ENCODE measurements around the gene ECD.

The ECD gene

DNA sequence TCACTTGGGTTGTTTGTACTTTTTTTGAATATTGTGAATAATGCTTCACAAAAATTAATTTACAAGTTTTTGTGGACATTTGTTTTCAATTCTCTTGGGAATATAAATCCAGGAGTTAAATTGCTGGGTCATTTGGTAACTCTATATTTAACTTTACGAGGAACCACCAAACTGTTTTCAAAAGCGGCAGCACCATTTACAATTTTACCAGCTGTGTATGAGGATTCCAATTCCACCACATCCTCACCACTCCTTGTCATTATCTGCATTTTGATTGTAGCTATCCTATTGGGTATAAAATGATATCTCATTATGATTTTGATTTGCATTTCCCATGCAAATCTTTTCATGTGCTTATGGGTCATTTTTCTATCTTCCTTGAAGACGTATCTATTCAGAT is 61.5 kb downstream of the ECD start:
- Histone ChIP-seq H3K4me2 (ENCODE audit: insufficient read depth, low read length) (no peak overlapping the region), H3K9ac (ENCODE audit: low read depth, low read length) (no peak overlapping the region), H2AFZ (ENCODE audit: low read depth, low read length) (no peak overlapping the region), H3K27ac (ENCODE audit: low read length) (no peak overlapping the region), H3K27me3 (ENCODE audit: insufficient read depth, low read length, poor library complexity) (no peaks in the 10 kb centered on the region), H4K20me1 (ENCODE audit: insufficient read depth, low read length) (no peaks in the 10 kb centered on the region), H3K9me3 (ENCODE audit: insufficient read depth, low read length, severe bottlenecking) (no peaks in the 10 kb centered on the region), H3K4me3 (ENCODE audit: low read depth in 1 of 2, low read length in 2 of 2) (no peak overlapping the region), H3K4me1 (ENCODE audit: insufficient read depth, low read length) (peaks cover 11% of the 10 kb centered on the region), H3K36me3 (ENCODE audit: insufficient read depth, low read length) (peaks cover 10% of the 10 kb centered on the region), H3K79me2 (ENCODE audit: insufficient read depth, low read length) (no peaks in the 10 kb centered on the region; the same call in 1 of the 2 replicates)
- DNase-seq (no peak), ATAC-seq (ENCODE audit: insufficient read depth, low read depth) (no peak)
- TF ChIP-seq EZH2 (IDR thresholded peaks at IDR 0.05; ENCODE audit: borderline replicate concordance, low read depth, low read length, severe bottlenecking) (no peak), CTCF (IDR thresholded peaks at IDR 0.05; ENCODE audit: borderline replicate concordance, extremely low read depth, low read length, poor library complexity, severe bottlenecking) (no peak)

- Histone ChIP-seq H2AFZ (ENCODE audit: low read depth, low read length) (no peak overlapping the region), H3K27ac (ENCODE audit: low read length) (no peak overlapping the region), H3K4me2 (ENCODE audit: insufficient read depth, low read length) (no peak overlapping the region), H4K20me1 (ENCODE audit: insufficient read depth, low read length) (peaks cover 4% of the 10 kb centered on the region), H3K4me3 (ENCODE audit: low read depth in 1 of 2, low read length in 2 of 2) (no peak overlapping the region), H3K4me1 (ENCODE audit: insufficient read depth, low read length) (peaks cover 20% of the 10 kb centered on the region), H3K36me3 (ENCODE audit: insufficient read depth, low read length) (no peaks in the 10 kb centered on the region; the same call in 1 of the 2 replicates), H3K9ac (ENCODE audit: low read depth, low read length) (no peak overlapping the region), H3K27me3 (ENCODE audit: insufficient read depth, low read length, poor library complexity) (no peaks in the 10 kb centered on the region), H3K9me3 (ENCODE audit: insufficient read depth, low read length, severe bottlenecking) (no peaks in the 10 kb centered on the region), H3K79me2 (ENCODE audit: insufficient read depth, low read length) (peaks cover 25% of the 10 kb centered on the region)
- TF ChIP-seq EZH2 (IDR thresholded peaks at IDR 0.05; ENCODE audit: borderline replicate concordance, low read depth, low read length, severe bottlenecking) (no peak), CTCF (IDR thresholded peaks at IDR 0.05; ENCODE audit: borderline replicate concordance, extremely low read depth, low read length, poor library complexity, severe bottlenecking) (no peak)
- no peak for DNase-seq
- no peak for ATAC-seq (ENCODE audit: insufficient read depth, low read depth)
Observed at GRCh38 chr10:73099141-73099540, 68.7 kb downstream of the ECD start.

- DNase-seq (no peak), ATAC-seq (ENCODE audit: insufficient read depth, low read depth) (no peak)
- peak overlapping the region; percentile 69 for H3K4me2 ChIP-seq (ENCODE audit: insufficient read depth, low read length)
- H3K4me1 ChIP-seq (ENCODE audit: insufficient read depth, low read length): peaks cover 33% of the 10 kb centered on the region
- TF ChIP-seq CTCF (IDR thresholded peaks at IDR 0.05; ENCODE audit: borderline replicate concordance, extremely low read depth, low read length, poor library complexity, severe bottlenecking) (no peak), EZH2 (IDR thresholded peaks at IDR 0.05; ENCODE audit: borderline replicate concordance, low read depth, low read length, severe bottlenecking) (no peak)
- H3K79me2 ChIP-seq (ENCODE audit: insufficient read depth, low read length): peaks cover 41% of the 10 kb centered on the region
- no peaks in the 10 kb centered on the region for H3K27me3 ChIP-seq (ENCODE audit: insufficient read depth, low read length, poor library complexity)
- H4K20me1 ChIP-seq (ENCODE audit: insufficient read depth, low read length): peaks cover 9% of the 10 kb centered on the region
- peak overlapping the region; percentile 84 for H3K9ac ChIP-seq (ENCODE audit: low read depth, low read length)
- H3K27ac ChIP-seq (ENCODE audit: low read length): peak overlapping the region; percentile 80
- no peaks in the 10 kb centered on the region for H3K9me3 ChIP-seq (ENCODE audit: insufficient read depth, low read length, severe bottlenecking)
- H3K4me3 ChIP-seq (ENCODE audit: low read depth in 1 of 2, low read length in 2 of 2): peak overlapping the region; percentile 48 to 77; a peak in 3 of 4 replicates
- no peaks in the 10 kb centered on the region; the same call in 1 of the 2 replicates for H3K36me3 ChIP-seq (ENCODE audit: insufficient read depth, low read length)
- H2AFZ ChIP-seq (ENCODE audit: low read depth, low read length): peak overlapping the region; percentile 88
Observed at GRCh38 chr10:73097305-73097670, 70.5 kb downstream of the ECD start.
